ENCODE measurements around the gene DNHD1.

The DNHD1 gene

DNA sequence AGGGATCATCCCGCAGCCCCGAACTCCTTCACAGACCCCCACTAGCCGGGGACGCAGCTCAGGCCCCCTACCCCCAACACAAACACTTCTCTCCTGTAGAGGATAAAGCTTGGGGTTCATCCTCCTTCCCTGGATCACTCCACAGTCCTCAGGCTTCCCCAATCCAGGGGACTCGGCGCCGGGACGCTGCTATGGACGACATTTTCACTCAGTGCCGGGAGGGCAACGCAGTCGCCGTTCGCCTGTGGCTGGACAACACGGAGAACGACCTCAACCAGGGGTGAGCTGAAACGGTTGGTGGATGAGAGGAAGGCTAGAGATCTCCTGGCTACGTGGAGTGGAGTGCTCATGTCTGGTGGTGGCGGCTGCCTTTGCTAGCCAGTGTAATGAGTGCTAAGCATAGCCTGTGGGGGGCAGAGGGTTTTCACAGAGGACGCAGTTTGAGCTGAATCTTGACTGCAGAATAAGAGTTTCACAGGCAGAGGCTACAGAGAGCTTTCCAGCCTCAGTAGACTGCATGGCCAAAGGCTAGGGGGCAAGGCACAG lies 107.1 kb downstream of the DNHD1 start:
- H3K4me3 ChIP-seq (ENCODE audit: low read length) = peak overlapping the region; percentile 67
- peak; percentile 54 for DNase-seq (ENCODE audit: low read depth, low spot score)

DNA sequence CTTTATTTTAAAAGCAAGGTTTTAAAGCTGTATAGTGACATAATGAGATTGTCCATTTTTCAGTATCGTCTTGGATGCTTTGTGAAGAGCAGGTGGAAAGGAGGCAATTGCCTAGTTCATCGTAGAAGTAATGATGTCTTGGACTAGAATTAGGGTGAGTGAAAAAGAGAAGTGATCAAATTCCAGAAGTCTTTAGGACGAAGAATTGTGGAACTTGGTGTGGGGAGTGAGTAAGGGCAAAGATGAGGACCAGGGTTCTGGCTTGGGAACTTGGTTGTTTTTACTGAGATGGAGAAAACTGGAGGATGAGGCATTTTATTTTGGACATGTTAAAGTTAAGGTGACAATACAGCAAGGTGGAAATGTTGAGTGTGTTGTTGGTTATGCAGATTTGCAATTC lies 107.7 kb downstream of the DNHD1 start:
- DNase-seq (ENCODE audit: low read depth, low spot score) = no peak

DNA sequence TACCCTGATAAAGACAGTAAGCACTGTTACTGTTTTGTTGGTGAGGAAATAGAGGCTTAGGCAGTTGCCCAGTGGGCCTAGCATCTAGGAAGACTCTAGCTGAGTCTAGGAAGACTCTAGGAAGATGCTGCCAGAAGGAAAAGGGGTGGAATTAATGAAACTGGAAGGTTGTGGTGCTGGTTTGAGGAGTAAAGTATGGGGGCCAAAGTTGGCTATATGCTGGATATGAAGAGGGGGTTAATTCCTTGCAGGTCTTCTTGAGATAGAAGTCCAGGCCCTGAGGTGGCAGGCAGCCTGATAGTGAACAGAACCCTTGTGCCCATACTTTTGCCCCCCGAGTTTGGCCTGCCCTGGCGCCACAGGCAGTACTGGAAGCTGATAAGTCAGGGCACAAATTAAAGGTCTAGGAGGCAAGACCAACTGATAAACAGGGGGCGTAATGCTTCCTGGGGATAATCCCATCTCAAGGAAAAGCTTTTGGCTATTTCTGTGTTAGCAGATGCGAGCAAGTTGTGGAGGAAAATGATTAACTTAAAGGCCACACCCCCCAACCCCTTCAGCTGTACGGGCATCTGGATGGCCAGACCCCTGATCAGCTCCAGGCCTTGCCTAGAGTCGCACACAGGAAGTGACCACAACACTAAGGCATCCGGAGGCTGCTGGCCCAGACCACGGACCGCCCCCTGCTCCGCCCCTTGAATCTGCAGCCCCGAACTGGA lies 109.5 kb downstream of the DNHD1 start:
- H3K4me3 ChIP-seq (ENCODE audit: low read length) = no peak overlapping the region
- no peak for DNase-seq (ENCODE audit: low read depth, low spot score)

More for the DNA sequence above, 107.7 kb downstream of the DNHD1 start:
- peak overlapping the region; percentile 67 for H3K4me3 ChIP-seq (ENCODE audit: low read length)

DNA sequence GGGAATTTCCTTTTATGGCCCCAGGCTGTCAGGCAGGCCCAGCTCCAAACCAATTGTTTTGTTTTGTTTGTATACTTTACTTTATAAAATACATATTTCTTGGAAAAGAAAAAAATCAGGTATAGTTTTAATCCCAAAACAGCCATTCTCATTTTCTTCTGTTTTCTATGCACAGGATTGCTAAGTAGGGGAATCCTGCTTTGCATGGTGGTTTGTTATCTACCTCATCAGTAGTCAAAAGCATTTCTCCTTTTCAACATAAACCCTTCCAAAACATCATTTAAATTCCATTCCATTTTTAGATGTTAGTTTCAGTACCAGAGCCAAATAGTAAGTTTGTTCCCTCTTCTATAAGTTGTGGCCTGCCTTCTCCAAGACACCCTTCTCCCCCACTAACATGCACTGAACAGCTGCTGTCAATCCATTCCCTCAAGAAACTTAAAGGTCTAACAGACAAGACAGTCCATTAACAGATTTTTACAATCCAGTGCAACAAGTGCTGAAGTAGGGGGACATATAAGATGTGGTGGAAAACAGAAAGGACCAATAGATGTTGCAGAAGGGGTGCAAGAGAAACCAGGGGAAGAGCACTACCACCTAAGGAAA lies 110.2 kb downstream of the DNHD1 start:
- DNase-seq (ENCODE audit: low read depth, low spot score) = no peak
- no peak overlapping the region for H3K4me3 ChIP-seq (ENCODE audit: low read length)

DNA sequence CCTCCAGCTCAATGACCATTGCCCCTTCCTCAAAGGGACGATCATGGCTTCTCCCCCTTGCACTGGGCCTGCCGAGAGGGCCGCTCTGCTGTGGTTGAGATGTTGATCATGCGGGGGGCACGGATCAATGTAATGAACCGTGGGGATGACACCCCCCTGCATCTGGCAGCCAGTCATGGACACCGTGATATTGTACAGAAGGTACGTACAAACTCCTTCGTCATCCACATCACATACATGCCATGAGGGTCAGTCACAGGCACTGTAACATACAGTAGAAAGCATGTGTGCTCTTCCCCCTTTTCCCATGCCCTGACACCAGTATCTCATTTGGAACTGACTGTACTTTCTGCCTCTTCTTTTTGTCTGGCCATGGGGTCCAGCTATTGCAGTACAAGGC lies 110.9 kb downstream of the DNHD1 start:
- no peak overlapping the region for H3K4me3 ChIP-seq (ENCODE audit: low read length)
- no peak for DNase-seq (ENCODE audit: low read depth, low spot score)

DNA sequence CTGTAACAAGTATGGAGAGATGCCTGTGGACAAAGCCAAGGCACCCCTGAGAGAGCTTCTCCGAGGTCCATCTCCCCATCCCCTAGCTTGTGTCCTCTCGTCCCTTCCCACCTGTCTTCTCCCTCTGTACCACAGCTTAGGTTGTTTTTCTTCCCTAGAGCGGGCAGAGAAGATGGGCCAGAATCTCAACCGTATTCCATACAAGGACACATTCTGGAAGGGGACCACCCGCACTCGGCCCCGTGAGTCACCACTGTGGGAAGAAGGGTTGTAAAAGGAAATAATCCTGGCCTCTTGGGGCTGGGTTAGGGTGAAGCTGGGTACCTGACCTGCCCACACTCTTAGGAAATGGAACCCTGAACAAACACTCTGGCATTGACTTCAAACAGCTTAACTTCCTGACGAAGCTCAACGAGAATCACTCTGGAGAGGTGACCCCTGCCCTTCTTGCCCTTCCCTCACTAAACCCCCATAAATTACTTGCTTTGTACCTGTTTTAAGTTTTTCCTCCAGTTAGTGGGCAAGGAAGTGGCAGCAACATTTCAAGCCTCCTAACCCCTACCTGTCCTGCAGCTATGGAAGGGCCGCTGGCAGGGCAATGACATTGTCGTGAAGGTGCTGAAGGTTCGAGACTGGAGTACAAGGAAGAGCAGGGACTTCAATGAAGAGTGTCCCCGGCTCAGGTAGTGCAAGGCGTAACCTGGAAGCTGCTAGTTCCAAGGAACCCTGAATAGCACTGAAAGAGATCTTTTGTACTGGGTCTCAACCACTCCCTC lies 111.8 kb downstream of the DNHD1 start:
- DNase-seq (ENCODE audit: low read depth, low spot score) = no peak
- H3K4me3 ChIP-seq (ENCODE audit: low read length) = no peak overlapping the region

DNA sequence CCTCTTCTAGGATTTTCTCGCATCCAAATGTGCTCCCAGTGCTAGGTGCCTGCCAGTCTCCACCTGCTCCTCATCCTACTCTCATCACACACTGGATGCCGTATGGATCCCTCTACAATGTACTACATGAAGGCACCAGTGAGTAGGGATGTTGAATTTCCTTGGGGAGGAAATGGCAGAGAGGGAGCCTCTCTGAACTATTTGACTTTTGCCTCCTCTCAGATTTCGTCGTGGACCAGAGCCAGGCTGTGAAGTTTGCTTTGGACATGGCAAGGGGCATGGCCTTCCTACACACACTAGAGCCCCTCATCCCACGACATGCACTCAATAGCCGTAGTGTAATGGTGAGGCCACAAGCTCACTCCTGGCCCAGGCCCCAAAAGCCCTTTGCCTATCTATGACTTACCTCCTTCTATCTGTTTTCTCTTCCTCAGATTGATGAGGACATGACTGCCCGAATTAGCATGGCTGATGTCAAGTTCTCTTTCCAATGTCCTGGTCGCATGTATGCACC lies 112.5 kb downstream of the DNHD1 start:
- H3K4me3 ChIP-seq (ENCODE audit: low read length) = no peak overlapping the region

DNA sequence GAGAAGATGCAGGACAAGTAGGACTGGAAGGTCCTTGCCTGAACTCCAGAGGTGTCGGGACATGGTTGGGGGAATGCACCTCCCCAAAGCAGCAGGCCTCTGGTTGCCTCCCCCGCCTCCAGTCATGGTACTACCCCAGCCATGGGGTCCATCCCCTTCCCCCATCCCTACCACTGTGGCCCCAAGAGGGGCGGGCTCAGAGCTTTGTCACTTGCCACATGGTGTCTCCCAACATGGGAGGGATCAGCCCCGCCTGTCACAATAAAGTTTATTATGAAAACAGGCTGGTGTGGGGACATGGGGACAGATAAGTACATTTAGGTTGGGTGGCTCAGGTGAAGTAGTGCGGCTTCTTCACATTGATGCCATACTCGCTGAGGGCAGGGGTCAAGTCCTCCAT lies 113.5 kb downstream of the DNHD1 start:
- DNase-seq (ENCODE audit: low read depth, low spot score) = no peak
- H3K4me3 ChIP-seq (ENCODE audit: low read length) = peak overlapping the region; percentile 90

More for the DNA sequence above, 112.5 kb downstream of the DNHD1 start:
- no peak for DNase-seq (ENCODE audit: low read depth, low spot score)

DNA sequence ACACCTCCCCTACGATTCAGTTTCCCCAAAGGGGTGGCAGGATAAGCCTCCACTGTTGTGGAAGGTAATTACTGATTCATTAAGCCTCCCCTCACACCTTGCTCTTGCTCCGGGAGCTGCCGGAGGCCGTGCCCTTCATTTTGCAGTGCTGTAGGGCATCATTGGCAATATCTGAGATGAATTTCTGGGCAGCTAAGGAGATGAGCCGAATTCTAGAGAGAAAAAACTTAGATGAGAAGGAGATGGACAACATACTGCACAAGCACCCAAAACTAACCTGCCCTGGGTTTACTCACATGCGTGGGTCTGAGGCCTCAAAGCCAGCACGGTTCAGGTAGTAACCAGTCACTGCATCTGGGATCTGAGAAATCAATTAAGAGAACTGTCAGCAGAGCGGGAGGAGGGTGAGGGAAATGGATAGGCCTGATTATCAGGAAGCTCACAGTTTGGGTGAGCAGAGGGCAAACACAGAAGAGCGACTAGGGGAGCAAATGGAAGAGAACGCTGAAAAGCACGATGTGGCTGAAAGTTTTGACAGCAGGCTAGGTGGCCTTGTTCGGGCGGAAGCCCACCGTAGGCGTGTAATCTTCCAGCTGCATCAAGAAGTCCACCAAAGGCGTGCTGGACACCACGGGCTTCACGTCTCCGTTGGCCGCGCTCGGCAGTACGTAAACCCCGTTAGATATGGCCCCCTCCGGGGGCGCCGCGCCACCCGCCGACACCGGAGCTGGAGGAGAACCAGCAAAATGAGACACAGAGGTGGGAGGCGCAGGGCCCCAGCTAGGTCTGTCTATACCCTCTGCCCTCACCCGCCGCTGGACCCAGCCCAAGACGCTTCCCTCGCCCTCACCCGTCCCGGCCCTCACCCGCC lies 114.2 kb downstream of the DNHD1 start:
- peak overlapping the region; percentile 90 for H3K4me3 ChIP-seq (ENCODE audit: low read length)
- no peak for DNase-seq (ENCODE audit: low read depth, low spot score)

DNA sequence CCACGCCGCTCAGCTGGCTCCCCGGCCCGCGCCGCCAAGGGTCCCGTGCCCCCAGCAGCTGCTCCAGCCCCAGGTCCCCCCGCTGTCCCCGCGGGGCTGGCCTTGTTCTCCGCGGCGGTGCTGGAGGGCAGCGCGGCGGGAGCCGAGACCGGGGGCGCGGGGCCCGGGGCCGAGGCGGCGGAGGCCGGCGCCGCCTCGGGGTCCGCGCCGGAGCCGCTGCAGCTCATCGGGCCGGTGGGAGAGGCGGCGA lies 114.8 kb downstream of the DNHD1 start:
- no peak for DNase-seq (ENCODE audit: low read depth, low spot score)

DNA sequence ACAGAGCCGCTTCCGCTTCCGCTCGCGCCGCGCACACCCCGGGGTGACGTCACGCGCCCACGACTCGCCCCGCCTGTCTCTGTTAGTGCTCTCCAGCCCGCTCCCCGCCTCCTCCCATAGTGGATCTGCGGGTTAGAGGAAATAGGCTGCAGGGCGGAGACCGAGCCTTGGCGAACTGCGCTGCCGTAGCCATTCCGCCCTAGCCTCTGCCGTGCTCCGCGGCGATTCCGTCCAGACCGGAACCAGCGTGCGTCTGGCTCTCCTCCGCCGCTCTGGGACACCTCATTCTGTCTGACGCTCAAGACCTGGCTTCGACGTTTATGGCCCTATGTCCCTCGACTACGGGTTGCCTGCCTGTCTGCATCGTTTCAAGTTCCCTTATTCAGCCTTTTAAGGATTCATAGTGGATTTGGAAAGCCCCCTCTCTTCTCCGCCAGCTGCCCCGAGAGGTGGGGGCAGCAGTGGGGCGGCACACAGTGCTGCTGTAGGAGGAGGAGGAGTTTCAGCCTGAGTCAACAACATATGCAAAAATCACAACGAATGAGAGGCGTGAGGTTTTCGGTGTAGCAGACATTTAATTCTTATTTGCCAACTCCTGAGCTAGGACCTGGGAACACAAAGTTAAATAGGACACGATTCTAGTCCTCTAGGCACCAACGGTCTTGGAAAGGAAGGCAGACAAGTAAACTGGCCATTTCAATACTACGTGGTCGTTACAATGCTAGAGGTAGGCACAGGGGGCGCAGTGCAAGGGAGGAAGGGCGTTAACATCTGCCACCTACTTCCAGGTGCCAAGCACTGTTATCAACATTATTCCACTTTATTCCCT lies 115.3 kb downstream of the DNHD1 start, which contains the start of gene TAF10:
Gene TAF10, minus strand, starts transcription at position 4 of the 829 bp plus-strand sequence. CDS start 27 bp downstream, outside the sequence.
- peak; percentile 89 for DNase-seq (ENCODE audit: low read depth, low spot score)

More for the DNA sequence above, 114.8 kb downstream of the DNHD1 start:
- peak overlapping the region; percentile 90 for H3K4me3 ChIP-seq (ENCODE audit: low read length)

DNA sequence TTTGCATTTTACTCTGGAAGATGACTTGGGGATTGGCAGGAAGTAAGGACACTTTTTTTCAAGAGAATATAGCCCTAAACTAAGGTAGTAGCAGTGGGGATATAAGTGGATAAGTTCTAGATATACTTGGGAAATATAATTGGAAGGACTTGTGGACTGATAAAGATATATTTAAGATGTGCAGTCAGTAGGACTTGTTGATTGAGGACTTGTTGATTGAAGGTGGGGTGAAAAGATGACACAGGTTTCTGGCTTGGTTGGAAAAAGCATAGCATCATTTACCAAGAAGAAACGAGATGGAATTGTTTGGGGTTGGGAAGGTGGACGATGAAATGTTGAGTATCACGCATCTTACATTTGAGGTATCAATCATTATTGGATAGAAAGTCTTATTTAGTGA lies 116.4 kb downstream of the DNHD1 start:
- no peak for DNase-seq (ENCODE audit: low read depth, low spot score)
- H3K4me3 ChIP-seq (ENCODE audit: low read length) = no peak overlapping the region

More for the DNA sequence above, 115.3 kb downstream of the DNHD1 start, which contains the start of gene TAF10:
- H3K4me3 ChIP-seq (ENCODE audit: low read length) = peak within 1 kb of the TSS; percentile 90

DNA sequence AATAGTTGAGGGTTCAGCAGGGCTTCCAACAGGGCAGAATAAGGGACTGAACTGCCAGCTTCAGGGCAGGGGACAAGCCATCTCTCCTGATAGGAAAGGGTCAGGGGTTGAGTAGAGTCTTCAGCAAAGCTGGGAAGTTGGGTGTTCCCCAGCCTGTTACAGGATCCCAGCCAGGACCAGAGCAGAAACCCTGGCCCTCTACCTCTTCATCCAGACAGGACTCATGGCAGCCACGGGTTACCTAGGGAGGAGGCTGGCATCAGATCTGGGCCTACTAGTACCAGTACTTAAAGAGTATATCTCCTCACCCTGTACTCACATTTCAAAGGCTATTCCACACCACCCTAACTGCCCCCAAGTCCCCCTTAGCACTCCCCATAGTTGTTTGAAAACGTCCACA lies 117.4 kb downstream of the DNHD1 start:
- no peak for DNase-seq (ENCODE audit: low read depth, low spot score)
- H3K4me3 ChIP-seq (ENCODE audit: low read length) = no peak overlapping the region

DNA sequence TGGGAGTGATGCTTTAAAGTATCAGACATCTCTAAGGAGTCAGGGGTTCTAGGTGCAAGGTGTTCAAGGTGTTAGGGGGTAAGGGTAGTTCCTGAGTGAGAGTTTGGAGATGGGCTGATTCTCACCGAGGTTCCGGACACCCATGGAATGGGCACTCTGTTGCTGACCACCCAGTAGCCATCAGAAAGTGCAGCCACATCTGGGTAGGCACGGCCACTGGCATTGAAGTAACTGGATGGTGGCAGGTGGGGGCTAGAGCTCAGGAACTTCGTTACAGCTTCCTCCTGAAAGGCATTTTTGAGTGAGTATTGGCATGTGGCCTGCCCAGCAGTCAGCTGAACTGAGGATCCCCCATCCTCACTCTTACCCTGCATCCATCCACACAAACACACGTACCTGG lies 118.0 kb downstream of the DNHD1 start:
- H3K4me3 ChIP-seq (ENCODE audit: low read length) = no peak overlapping the region
- DNase-seq (ENCODE audit: low read depth, low spot score) = no peak

DNA sequence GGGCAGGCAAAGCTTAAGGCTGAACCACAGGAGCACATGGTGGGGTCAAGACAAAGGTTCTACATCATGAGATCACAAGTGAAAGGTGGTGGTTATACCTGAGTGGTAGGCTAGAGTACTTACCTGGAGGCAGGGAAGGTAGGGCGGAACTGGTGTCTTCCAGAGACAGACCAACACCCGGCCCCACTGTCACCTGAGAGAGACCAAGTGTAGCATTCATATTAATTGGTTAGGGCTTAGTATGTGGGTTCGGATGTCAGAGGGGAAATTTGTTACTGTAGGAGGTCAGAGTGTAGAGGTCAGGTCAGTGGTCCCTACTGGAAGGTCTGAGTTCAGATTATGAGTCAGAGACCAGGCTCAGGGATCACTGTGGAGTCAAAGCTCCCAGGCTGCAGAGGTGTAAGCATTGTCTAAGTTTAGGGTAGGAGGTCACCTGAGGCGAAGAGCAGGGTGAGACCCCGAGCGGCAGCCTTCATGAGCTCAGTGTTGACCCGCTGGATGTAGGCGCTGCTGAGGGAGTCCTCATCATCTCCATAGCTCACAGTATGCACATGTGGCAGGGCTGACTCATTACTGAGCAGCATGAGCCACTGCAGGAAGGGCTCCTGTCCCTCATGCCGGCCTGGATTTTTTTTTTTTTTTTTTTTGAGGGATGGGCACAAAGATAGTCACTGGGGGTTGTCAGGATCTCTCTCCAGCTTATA lies 119.0 kb downstream of the DNHD1 start:
- DNase-seq (ENCODE audit: low read depth, low spot score) = no peak
- H3K4me3 ChIP-seq (ENCODE audit: low read length) = no peak overlapping the region

DNA sequence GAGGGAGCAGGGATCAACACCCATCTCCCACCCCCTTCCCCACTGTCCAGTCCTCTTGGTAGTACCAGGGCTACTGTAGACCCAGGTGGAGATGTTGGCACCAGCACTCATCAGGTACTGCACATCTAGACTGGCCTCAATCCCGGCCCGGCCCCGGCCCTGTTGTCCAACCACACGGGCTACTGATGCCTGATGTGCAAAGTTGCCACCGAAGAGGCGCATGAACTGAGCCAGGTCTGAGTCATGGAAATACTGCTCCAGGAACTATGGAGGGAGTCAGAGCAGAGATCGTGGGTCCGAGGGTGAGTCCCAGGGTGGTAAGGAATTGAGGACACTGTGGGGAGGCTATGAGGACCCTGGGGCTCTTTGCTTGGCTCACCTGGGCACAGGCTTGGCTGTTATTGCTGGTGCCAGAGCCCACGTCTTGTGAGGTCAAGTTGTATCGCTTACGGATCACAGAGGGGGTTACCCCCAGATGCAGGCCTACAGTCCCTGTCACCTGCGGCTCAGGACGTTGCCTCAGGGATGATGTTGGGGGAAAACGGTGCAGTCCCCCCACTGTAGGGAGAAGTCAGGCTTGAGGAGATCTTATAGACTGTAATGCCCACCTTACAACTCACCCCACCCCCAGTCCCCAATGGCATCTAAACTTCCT lies 119.6 kb downstream of the DNHD1 start:
- no peak overlapping the region for H3K4me3 ChIP-seq (ENCODE audit: low read length)

DNA sequence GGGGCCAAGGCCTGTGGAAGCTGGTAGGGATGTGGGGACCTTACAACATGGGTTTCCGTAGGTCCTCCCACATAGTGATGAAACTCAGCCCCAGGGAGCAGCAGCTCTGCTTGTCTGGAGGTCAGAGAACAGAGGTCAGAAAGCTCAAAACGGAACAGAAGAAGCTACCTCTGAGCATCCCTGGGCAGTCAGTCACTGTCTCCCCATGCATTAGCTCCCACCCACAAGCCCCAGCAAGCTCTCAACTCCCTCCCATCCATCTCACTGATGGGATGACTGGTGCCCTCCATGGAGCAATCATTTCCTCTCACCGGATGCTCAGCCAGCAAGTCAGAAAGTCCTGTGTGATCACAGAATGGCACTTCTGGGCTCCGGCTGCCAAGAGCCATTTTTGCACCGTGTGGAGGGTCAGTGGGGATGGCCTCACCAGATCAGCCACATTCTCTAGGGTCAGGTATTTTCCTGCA lies 120.3 kb downstream of the DNHD1 start:
- DNase-seq (ENCODE audit: low read depth, low spot score) = no peak
- no peak overlapping the region for H3K4me3 ChIP-seq (ENCODE audit: low read length)

More for the DNA sequence above, 119.6 kb downstream of the DNHD1 start:
- no peak for DNase-seq (ENCODE audit: low read depth, low spot score)

Data from Jurkat, Clone E6-1 (cell line).